DOHH2 (cell line): ENCODE data around the gene DPH7.
A peak's percentile ranks its signal among the peaks of the same experiment; 100 is the strongest.

Experiments used
- H3F3A ChIP-seq: fragments of 200-600 bp; sonication (generic), shearing (Covaris generic); 2 replicates; pipeline ENCODE4 v1.6.0; 2016; ENCODE audit warnings: antibody characterized with exemption, mild to moderate bottlenecking; ENCODE audit not compliant: control insufficient read depth, insufficient read depth
- H3K27ac ChIP-seq: fragments of 200-600 bp; sonication (generic); 2 replicates; pipeline ENCODE4 v1.5.1; 2014; ENCODE audit warnings: low read depth, mild to moderate bottlenecking, low read length, moderate library complexity
- H3K27me3 ChIP-seq: fragments of 200-600 bp; sonication (generic); 2 replicates; pipeline ENCODE4 v1.6.1; 2014; ENCODE audit warnings: mild to moderate bottlenecking, low read length, mixed read lengths; ENCODE audit not compliant: control insufficient read depth
- H3K36me3 ChIP-seq: fragments of 200-600 bp; sonication (generic); 2 replicates; pipeline ENCODE4 v1.6.1; 2014; ENCODE audit warnings: mild to moderate bottlenecking, low read length, moderate library complexity, mixed read lengths; ENCODE audit not compliant: control insufficient read depth
- H3K4me1 ChIP-seq: fragments of 200-600 bp; sonication (generic); 2 replicates; pipeline ENCODE4 v1.6.1; 2014; ENCODE audit warnings: mild to moderate bottlenecking, low read length, mixed read lengths; ENCODE audit not compliant: control insufficient read depth
- H3K4me2 ChIP-seq: fragments of 200-600 bp; sonication (generic); 2 replicates; pipeline ENCODE4 v1.6.0; 2014; ENCODE audit warnings: mild to moderate bottlenecking, low read length, moderate library complexity
- H3K4me3 ChIP-seq: fragments of 200-600 bp; sonication (generic); 2 replicates; pipeline ENCODE4 v1.5.1; 2014; ENCODE audit warnings: mild to moderate bottlenecking, low read length, mixed read lengths
- H3K79me2 ChIP-seq: fragments of 200-600 bp; sonication (generic); 2 replicates; pipeline ENCODE4 v1.6.1; 2014; ENCODE audit warnings: mild to moderate bottlenecking, low read length, mixed read lengths; ENCODE audit not compliant: control insufficient read depth
- H3K9me2 ChIP-seq: fragments of 200-600 bp; sonication (generic); replicated peaks from 2 replicates; pipeline ENCODE4 v1.6.1; 2014; ENCODE audit warnings: mild to moderate bottlenecking, low read length, mixed read lengths; ENCODE audit not compliant: control insufficient read depth
- H3K9me3 ChIP-seq: fragments of 200-600 bp; sonication (generic); 2 replicates; pipeline ENCODE4 v1.6.1; 2014; ENCODE audit warnings: antibody characterized with exemption, low read length, mixed read lengths; ENCODE audit not compliant: control insufficient read depth, insufficient read depth
- H4K20me1 ChIP-seq: fragments of 200-600 bp; sonication (generic); 2 replicates; pipeline ENCODE4 v1.6.0; 2014; ENCODE audit warnings: low read depth, mild to moderate bottlenecking, antibody characterized with exemption, low read length, moderate library complexity; ENCODE audit not compliant: control insufficient read depth, insufficient read depth
- CTCF ChIP-seq: fragments of 200-600 bp; sonication (generic); IDR thresholded peaks from one replicate; pipeline ENCODE4 v1.5.1; 2014; ENCODE audit warnings: antibody characterized with exemption, mild to moderate bottlenecking, low read depth, low read length; ENCODE audit not compliant: poor library complexity, severe bottlenecking
- EZH2phosphoT487 ChIP-seq: fragments of 200-600 bp; sonication (generic); IDR thresholded peaks from 2 replicates; pipeline ENCODE4 v1.6.1; 2017; ENCODE audit warnings: borderline replicate concordance, mild to moderate bottlenecking, antibody characterized with exemption, low read length, moderate library complexity, mixed read lengths

The DPH7 gene

DNA sequence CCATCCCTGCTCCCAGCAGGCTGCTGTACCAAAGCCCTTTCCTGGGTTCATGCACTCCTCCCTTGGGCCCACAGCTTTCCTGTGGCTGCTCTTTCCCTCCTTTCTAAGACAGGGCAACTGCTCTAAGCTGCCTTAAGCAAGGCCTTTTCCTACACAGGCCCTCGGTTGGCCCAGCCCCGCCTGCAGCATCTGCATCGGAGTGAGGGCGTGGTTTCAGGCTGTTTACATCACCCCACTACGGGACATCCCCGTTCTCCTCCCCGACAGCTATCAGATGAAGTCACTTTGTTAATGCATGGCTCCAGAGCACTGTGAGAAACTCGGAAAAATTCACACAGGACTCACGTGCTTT lies 3.4 kb downstream of the DPH7 start:
- peak overlapping the region; percentile 87 for H3K4me3 ChIP-seq
- no peaks in the 10 kb centered on the region for H3K9me2 ChIP-seq
- peaks cover 39% of the 10 kb centered on the region for H3K4me1 ChIP-seq
- no peaks in the 10 kb centered on the region for H4K20me1 ChIP-seq
- TF ChIP-seq EZH2phosphoT487 = no peak
- no peak for TF ChIP-seq CTCF
- peaks cover 17% of the 10 kb centered on the region for H3F3A ChIP-seq
- peak overlapping the region; percentile 99 for H3K27ac ChIP-seq
- H3K79me2 ChIP-seq = peaks cover 68% of the 10 kb centered on the region
- peaks cover 64% of the 10 kb centered on the region for H3K36me3 ChIP-seq
- no peaks in the 10 kb centered on the region for H3K27me3 ChIP-seq
- peaks cover under 1% of the 10 kb centered on the region; the same call in 1 of the 2 replicates for H3K9me3 ChIP-seq
- peak overlapping the region; percentile 98 for H3K4me2 ChIP-seq

GRCh38 chr9:137574192-137574591 lies 4.5 kb downstream of the DPH7 start:
- peaks cover 8% of the 10 kb centered on the region; the same call in 1 of the 2 replicates for H3K9me3 ChIP-seq
- H3K4me1 ChIP-seq = peaks cover 39% of the 10 kb centered on the region
- H3F3A ChIP-seq = peaks cover 17% of the 10 kb centered on the region
- TF ChIP-seq CTCF (no peak), EZH2phosphoT487 (no peak)
- peaks cover 73% of the 10 kb centered on the region for H3K36me3 ChIP-seq
- H3K27ac ChIP-seq = peak overlapping the region; percentile 99
- no peak overlapping the region for H3K4me2 ChIP-seq
- no peaks in the 10 kb centered on the region for H3K27me3 ChIP-seq
- H3K9me2 ChIP-seq = no peaks in the 10 kb centered on the region
- no peaks in the 10 kb centered on the region for H4K20me1 ChIP-seq
- peaks cover 75% of the 10 kb centered on the region for H3K79me2 ChIP-seq
- no peak overlapping the region for H3K4me3 ChIP-seq

- no peak overlapping the region for H3K4me2 ChIP-seq
- H4K20me1 ChIP-seq = no peaks in the 10 kb centered on the region
- TF ChIP-seq CTCF (no peak), EZH2phosphoT487 (no peak)
- H3K9me3 ChIP-seq = peaks cover 15% of the 10 kb centered on the region; the same call in 1 of the 2 replicates
- H3K4me3 ChIP-seq = no peak overlapping the region
- H3F3A ChIP-seq = peaks cover 8% of the 10 kb centered on the region
- H3K27me3 ChIP-seq = no peaks in the 10 kb centered on the region
- no peak overlapping the region for H3K27ac ChIP-seq
- no peaks in the 10 kb centered on the region for H3K9me2 ChIP-seq
- H3K79me2 ChIP-seq = peaks cover 43% of the 10 kb centered on the region
- peaks cover 19% of the 10 kb centered on the region for H3K4me1 ChIP-seq
- H3K36me3 ChIP-seq = peaks cover 53% of the 10 kb centered on the region
Observed at GRCh38 chr9:137570566-137570965, 8.2 kb downstream of the DPH7 start.
